Occipital lobe (tissue), 2 donors: ENCODE data around the gene NR2C2AP. TPM values are rescaled to one million over a fixed set of nuclear protein-coding genes. Genes with fewer than 3 reads are reported as not detected.

Experiments used
- DNase-seq: peaks from one replicate; lab custom pipeline; 2025; lab: John Stamatoyannopoulos, UW
- total RNA-seq: library from RNA; depleted of rRNA; stranded (reverse); fragments of >200 nt; gene quantifications from one replicate; pipeline ENCODE4 v1.2.3, GENCODE V29; 2014

Gene NR2C2AP
- total RNA-seq, 1 donor from 2014 or later = 12.6 TPM

- DNase-seq = no peak
Measured at GRCh38 chr19:19215792-19216191, 12.6 kb upstream of the NR2C2AP start.

- DNase-seq = no peak
Measured at GRCh38 chr19:19214892-19215291, 11.7 kb upstream of the NR2C2AP start.

GRCh38 chr19:19214159-19214490 lies 10.9 kb upstream of the NR2C2AP start:
- DNase-seq = peak; percentile 46

- no peak for DNase-seq
Measured at GRCh38 chr19:19213426-19214158, 10.4 kb upstream of the NR2C2AP start.

GRCh38 chr19:19212916-19213315 lies 9.7 kb upstream of the NR2C2AP start:
- no peak for DNase-seq

- DNase-seq = no peak
Measured at GRCh38 chr19:19211499-19212420, 8.5 kb upstream of the NR2C2AP start, which contains the start of gene NCAN. NCAN (plus strand) TSS chr19:19211958; CDS start chr19:19216954, 4,996 bp downstream.

- no peak for DNase-seq
Measured at GRCh38 chr19:19209372-19209771, 6.2 kb upstream of the NR2C2AP start.

GRCh38 chr19:19207637-19208572 lies 4.7 kb upstream of the NR2C2AP start:
- DNase-seq = no peak

GRCh38 chr19:19206938-19207337 lies 3.7 kb upstream of the NR2C2AP start:
- no peak for DNase-seq

- no peak for DNase-seq
Measured at GRCh38 chr19:19205416-19206410, 2.5 kb upstream of the NR2C2AP start.

- DNase-seq = no peak
Measured at GRCh38 chr19:19204181-19204580, 967 bp upstream of the NR2C2AP start.

- no peak for DNase-seq
Measured at GRCh38 chr19:19202707-19203011, 555 bp downstream of the NR2C2AP start.

- no peak for DNase-seq
Measured at GRCh38 chr19:19201697-19202630, 1.2 kb downstream of the NR2C2AP start.

GRCh38 chr19:19193926-19194325 lies 9.3 kb downstream of the NR2C2AP start:
- no peak for DNase-seq

GRCh38 chr19:19192910-19193423 lies 10.2 kb downstream of the NR2C2AP start:
- DNase-seq = no peak

- DNase-seq = peak; percentile 97
Measured at GRCh38 chr19:19192078-19192882, 10.9 kb downstream of the NR2C2AP start, which contains the start of the genes BORCS8 and RFXANK. BORCS8 (minus strand) TSS chr19:19192152; CDS start chr19:19192117, 35 bp downstream. RFXANK (plus strand) TSS chr19:19192258; CDS start chr19:19193947, 1,689 bp downstream.

- DNase-seq = no peak
Measured at GRCh38 chr19:19191768-19192077, 11.5 kb downstream of the NR2C2AP start.

- DNase-seq = no peak
Measured at GRCh38 chr19:19186742-19187141, 16.5 kb downstream of the NR2C2AP start.
